HG02852 (cell line): ENCODE measurements around the gene ZNF438.
A peak's percentile ranks its signal among the peaks of the same experiment; 100 is the strongest.
"Not testable (repeated sequence)": the region's sequence is repeated elsewhere in the genome, so short reads cannot be mapped to it uniquely, and the experiment has no call there.

Experiments
- ATAC-seq: cut with Tn5 transposase; IDR thresholded peaks from one replicate; pipeline ENCODE4 v1.9.1; 2021; ENCODE audit warnings: mild to moderate bottlenecking, moderate library complexity; ENCODE audit not compliant: unreplicated experiment

Gene ZNF438

GRCh38 chr10:31051703-31052102, 20.0 kb upstream of the ZNF438 start:
- ATAC-seq = no peak

DNA sequence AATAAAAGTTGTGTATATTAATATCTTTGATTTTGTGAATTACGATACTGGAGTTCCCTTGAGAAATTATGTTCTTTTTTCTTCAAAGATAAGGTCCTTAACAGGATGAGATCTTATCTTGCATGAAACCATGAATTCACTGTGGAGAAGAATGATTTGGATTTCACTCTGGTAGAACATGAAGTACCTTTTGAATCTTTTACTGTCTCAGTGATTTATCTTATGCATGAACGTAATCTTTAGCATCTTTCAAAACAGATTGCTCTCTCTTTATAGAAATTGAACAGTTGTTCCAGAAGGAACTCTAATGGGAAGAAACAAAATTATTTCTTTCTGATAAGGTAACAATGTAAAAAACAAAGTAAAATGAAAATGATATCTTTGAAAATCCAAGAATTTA, 11.0 kb upstream of the ZNF438 start:
- no peak for ATAC-seq

DNA sequence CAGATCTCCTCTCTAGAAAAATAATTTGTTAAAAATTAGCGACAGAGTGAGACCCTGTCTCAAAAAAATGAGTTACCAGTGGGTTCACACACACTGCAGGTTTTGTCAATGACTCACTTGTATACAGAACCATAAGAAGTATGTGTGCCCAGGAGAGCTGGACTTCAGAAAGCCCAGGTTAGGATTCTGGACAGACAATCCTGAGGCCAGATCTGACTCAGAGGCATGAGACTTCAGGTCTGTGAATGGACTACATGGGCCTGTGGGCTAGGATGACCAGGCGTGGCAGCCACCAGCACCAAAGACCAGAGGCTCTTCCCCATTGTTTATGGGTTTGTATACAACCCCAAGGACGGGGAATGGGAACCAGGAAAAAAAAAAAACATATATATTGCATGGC, 9.3 kb upstream of the ZNF438 start:
- no peak for ATAC-seq

DNA sequence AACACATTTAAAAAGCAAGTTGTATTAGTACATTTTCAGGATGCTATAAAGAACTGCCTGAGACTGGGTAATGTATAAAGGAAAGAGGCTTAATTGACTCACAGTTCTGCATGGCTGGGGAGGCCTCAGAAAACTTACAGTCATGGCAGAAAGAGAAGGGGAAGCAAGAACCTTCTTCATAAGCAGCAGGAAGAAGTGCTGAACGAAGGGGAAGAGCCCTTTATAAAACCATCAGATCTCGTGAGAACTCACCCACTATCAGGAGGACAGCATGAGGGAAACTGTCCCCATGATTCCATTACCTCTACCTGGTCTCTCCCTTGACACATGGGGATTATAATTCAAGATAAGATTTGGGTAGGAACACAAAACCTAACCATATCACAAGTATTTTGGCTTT, 7.3 kb upstream of the ZNF438 start:
- not testable (repeated sequence) for ATAC-seq

- ATAC-seq = no peak
Measured at GRCh38 chr10:31037749-31038148, 6.1 kb upstream of the ZNF438 start.

- no peak for ATAC-seq
Measured at GRCh38 chr10:31036209-31036608, 4.5 kb upstream of the ZNF438 start.

DNA sequence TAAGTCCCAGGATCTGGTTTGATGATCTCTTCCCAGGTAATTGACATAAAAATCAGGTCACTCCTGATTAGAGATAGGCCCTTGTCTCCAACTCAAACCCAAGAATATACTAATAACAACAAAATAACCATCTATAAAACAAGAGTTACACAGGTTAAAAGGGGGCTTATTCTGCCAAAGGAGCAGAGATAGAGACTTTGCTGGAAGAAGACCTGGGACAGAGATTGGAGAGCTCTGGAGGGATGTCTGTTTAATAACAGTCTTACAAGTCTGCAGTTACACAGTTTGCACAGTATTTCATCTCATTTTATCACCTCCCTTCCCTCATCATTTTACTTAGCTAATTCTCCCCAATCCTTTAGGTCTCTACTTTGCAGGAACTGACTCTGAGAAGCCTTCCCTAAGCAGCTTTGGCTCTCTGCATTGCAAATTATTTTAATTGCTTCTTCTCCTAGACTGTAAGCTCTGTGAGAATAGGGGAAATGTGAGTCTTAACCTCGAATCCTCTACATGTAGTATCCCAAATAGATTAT, 3.7 kb upstream of the ZNF438 start:
- ATAC-seq = no peak

DNA sequence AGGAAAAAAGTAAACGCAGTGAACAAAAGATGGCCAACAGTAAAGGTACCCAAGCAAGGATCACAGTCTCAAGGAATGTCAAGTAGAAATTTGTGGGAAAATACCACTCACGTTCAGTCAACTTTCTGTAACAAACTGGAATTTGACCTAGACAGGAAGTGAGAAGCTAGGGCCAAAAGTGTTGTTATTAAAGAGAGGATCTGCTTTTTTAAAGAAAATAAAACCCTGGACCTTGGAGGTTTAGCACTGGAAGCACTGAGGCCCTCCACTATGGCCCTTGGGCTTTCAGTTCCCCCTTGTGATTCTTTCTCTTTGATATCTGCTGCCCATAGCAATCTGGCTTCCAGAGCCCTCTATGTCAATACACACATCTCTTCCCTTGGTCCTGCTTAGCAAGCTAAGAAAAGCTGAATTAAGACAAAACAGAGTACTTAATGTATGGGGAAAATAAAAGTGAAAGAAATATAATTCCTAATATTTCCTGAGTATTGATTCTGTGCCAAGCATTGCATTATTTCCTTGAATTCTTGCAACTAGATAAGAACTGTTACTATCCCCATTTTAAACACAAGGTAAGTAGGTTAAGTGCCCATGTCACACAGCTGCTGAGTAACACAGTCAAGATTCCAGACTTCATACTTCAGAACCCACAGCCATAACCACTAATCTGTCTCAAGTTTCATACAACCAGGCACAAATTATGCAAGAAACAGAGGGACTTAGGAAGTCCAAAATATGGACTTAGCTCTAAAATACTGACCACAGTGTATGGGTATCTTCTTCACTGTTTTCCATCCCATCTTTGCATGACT, 2.6 kb upstream of the ZNF438 start:
- ATAC-seq = no peak

DNA sequence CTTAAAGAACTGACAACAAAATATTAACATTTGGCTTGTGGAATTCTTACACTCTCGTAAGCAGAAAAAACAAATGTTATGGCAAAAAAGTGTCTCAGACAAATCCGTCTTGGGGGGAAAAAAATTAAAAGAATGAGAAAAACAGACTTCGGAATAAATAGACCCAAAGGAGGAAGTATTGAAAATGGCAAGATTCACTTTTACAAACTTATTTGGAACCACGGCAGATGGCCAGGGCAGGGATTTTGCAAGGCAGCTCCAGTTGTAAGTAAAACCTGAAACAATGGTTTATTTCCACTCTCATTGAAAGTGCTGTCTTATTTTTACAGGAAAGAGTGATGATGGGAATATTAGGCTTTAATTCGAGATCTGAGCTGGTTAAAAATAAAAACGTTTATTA, 1.5 kb upstream of the ZNF438 start:
- no peak for ATAC-seq

DNA sequence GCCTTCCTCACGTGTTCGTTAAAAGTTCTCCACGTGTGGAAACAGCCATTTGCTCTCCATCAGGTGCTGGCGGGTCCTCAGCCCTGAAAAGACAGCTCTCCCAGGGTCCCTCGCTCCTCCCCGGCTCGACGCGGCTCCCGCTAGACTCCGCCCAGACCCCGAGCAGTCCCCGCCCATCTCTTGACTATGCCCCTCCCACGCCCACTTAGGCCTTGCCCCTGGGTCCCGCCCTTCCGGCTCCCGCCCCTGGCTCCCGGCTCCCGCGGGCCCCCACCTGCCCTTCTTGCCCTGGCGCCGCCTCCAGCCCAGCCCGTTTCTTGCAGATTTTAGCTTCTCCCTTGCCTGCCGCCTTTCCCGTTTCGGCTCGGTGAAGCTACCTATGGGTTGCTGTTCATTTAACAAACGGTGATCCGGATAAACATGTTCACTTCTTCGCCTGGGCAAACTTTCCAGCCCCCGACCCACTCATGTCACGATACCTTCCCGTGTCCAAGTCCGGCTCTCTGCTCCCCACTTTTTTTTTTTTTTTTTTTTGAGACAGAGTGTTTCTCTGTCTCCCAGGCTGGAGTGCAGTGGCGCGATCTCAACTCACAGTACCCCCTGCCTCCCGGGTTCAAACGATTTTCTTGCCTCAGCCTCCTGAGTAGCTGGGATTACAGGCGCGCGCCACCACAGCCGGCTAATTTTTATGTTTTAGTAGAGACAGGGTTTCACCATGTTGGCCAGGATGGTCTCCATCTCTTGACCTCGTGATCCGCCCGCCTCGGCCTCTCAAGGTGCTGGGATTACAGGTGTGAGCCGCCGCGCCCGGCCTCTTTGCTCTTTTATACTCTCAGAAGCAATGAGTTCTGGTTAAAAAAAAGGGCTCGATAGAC, 830 bp upstream of the ZNF438 start:
- ATAC-seq = peak; percentile 83

- no peak for ATAC-seq
Measured at GRCh38 chr10:31031205-31031557, 484 bp downstream of the ZNF438 start.

DNA sequence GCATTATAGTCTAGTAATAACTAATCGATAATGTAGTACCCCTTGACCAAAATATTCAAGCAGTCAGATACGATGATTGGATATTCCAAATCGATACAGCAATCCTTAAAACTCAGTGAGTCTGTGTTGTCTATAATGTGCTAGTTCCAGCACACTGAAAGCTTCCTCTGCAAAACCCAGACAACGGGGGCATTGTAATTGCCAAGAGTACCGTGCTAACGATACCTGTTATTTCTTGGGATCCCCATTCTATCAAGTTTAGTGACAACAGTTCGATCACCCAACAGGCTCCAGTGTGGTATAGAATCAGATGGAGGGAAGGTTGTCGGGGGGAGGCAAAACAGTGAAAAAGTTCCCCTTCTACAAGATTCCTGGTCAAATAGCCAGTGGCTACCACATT, 865 bp downstream of the ZNF438 start:
- no peak for ATAC-seq

- ATAC-seq = no peak
Measured at GRCh38 chr10:31030260-31030659, 1.4 kb downstream of the ZNF438 start.

GRCh38 chr10:31028081-31028480, 3.6 kb downstream of the ZNF438 start:
- no peak for ATAC-seq

GRCh38 chr10:31026279-31026678, 5.4 kb downstream of the ZNF438 start:
- ATAC-seq = not testable (repeated sequence)

DNA sequence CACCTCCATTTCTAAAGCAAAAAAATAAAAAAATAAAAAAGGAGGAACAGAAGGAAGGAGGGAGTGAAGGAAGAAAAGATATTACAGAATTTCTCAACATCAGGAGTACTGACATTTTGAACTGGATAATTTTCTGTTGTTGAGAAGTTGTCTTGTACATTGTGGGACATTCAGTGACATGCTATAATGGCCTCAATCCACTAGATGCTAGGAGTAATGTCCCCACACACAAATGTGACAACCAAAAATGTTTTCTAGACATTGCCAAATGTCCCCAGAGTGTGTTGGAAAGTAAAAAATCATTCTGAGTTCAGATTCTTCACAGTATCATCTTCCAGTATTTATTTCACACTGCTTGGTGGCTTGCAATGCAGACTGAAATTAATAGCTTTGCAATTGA, 6.5 kb downstream of the ZNF438 start:
- ATAC-seq = no peak

GRCh38 chr10:31023558-31023957, 8.1 kb downstream of the ZNF438 start:
- ATAC-seq = no peak

DNA sequence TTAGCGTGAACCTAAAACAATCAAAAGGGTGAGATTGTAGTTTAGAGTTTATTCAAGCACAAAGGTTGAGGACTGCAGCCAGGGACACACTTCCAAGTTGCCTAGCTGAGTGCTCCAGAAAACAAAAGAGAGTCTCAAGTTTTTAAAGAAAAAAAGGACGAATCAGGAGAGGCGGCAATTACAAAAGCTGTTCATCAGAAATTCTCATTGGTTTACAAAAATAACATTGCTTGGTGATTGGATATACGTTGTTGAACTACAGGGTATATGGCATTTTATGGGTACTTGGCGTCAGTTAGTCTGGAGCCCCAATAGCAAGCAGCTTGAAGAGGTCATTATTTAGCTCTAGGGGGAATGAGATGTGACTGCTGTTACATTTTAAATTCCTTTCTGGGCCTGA, 11.5 kb downstream of the ZNF438 start:
- no peak for ATAC-seq

- no peak for ATAC-seq
Measured at GRCh38 chr10:31018962-31019361, 12.7 kb downstream of the ZNF438 start.

DNA sequence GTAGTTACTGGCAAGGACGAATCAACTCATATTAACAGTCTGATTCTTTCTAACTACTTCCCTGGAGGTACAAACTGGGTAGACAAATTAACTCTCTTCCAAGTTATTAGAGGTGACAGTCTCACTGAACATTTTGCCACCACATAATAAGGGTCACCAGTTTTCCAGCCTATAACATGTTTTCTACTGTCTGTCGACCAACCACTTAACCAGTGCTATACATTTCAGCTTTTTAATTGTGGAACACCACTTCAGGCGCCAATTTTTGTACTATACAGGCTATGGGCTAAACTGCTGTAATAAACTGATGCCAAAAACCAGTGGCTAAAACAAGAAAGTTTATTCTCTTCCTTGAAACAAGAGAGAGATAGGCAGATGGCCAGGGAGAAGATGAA, 13.3 kb downstream of the ZNF438 start:
- no peak for ATAC-seq

DNA sequence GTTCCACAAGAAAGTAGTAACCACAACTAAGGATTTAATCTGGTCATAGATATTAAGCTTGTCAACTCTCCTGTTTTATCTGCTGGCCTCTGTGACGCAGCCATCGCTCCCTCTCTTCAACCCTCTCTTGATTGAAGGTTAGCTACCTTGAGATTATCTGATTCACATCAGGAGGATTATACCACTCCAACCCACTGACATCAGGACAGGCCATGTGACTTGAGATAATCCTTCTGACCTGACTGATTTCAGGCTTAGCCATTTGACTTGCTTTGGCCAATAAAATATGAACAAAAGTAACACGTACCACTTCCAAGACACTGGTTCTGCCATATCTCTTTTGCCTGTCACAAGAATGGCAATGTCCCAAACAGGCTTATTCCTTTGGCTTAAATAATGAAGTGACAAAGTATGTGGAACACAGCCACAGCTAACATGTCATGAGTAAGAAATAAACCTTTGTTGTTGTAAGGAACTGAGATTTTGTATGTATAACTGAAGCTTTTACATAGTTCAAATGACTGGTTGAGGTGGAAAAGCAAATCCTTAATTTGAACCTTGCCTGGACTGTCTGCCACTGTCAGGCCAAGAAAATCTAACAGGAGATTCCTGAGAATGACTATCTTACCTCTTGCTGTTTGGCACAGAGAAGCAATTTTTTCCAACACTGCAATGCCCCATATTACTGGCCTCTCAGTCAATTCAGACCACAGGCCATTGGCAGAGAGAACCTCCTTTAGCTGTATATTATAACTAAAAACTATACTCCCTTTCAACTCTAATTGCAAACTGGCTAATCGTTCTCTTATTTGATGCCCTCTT, 13.9 kb downstream of the ZNF438 start:
- no peak for ATAC-seq
